ENCODE results near the gene HSPBP1. TPM values are rescaled to one million over a fixed set of nuclear protein-coding genes. Genes with fewer than 3 reads are reported as not detected.

Gene HSPBP1
- total and polyA plus RNA-seq, 12 donors, result 18.8 to 49.8 (median 33.2) TPM

GRCh38 chr19:55231391-55232285 is 48.3 kb downstream of the HSPBP1 start:
- no peaks in the 10 kb centered on the region for H3K9me3 ChIP-seq (replicated peaks in 1 of 3)
- H3K27ac ChIP-seq, result no peak overlapping the region
- WGBS, 4 donors, result 87 to 90% (median 88%) methylated on average over 19 to 30 of the region's 30 CpGs
- intact Hi-C loops (cut with DNase I), result no loop called here
- TF ChIP-seq CTCF (IDR thresholded peaks at IDR 0.05) (no peak), POLR2A (IDR thresholded peaks at IDR 0.05) (no peak)
- no peak overlapping the region for H3K4me3 ChIP-seq
- peaks cover 0 to 86% of the 10 kb centered on the region in 2 donors for H3K36me3 ChIP-seq (replicated peaks in 1 of 2)
- no peak for DNase-seq
- H3K27me3 ChIP-seq, result no peaks in the 10 kb centered on the region
- H3K4me1 ChIP-seq (replicated peaks in 1 of 2), result peaks cover 8 to 11% of the 10 kb centered on the region in 2 donors

GRCh38 chr19:55230780-55231179 is 49.1 kb downstream of the HSPBP1 start:
- Histone ChIP-seq H3K27ac (no peak overlapping the region), H3K36me3 (replicated peaks in 1 of 2) (peaks cover 0 to 84% of the 10 kb centered on the region in 2 donors), H3K9me3 (replicated peaks in 1 of 3) (no peaks in the 10 kb centered on the region), H3K4me3 (no peak overlapping the region), H3K27me3 (no peaks in the 10 kb centered on the region), H3K4me1 (replicated peaks in 1 of 2) (peaks cover 8 to 11% of the 10 kb centered on the region in 2 donors)
- TF ChIP-seq CTCF (IDR thresholded peaks at IDR 0.05) (no peak), POLR2A (IDR thresholded peaks at IDR 0.05) (no peak)
- DNase-seq, result no peak
- WGBS, 4 donors, result 68 to 75% (median 74%) methylated on average over 7 to 13 of the region's 13 CpGs
- intact Hi-C loops (cut with DNase I), result no loop called here

GRCh38 chr19:55230329-55230728 is 49.6 kb downstream of the HSPBP1 start:
- intact Hi-C loops (cut with DNase I), result no loop called here
- H3K9me3 ChIP-seq (replicated peaks in 1 of 3), result no peaks in the 10 kb centered on the region
- peaks cover 0 to 82% of the 10 kb centered on the region in 2 donors for H3K36me3 ChIP-seq (replicated peaks in 1 of 2)
- H3K4me3 ChIP-seq, result no peak overlapping the region
- peak overlapping the region in 1 of 5 donors; percentile 32 for H3K27ac ChIP-seq
- peaks cover 8 to 11% of the 10 kb centered on the region in 2 donors for H3K4me1 ChIP-seq (replicated peaks in 1 of 2)
- TF ChIP-seq CTCF (IDR thresholded peaks at IDR 0.05) (no peak), POLR2A (IDR thresholded peaks at IDR 0.05) (no peak)
- H3K27me3 ChIP-seq, result no peaks in the 10 kb centered on the region
- DNase-seq, result no peak
- 73 to 93% (median 76%) methylated on average over 8 to 13 of the region's 13 CpGs for WGBS, 4 donors

- 30 to 56% (median 53%) methylated on average over 12 to 17 of the region's 17 CpGs for WGBS, 4 donors
- intact Hi-C loops (cut with DNase I), result no loop called here
- H3K4me1 ChIP-seq (replicated peaks in 1 of 2), result peaks cover 8 to 11% of the 10 kb centered on the region in 2 donors
- no peak overlapping the region for H3K4me3 ChIP-seq
- no peaks in the 10 kb centered on the region for H3K27me3 ChIP-seq
- TF ChIP-seq POLR2A (IDR thresholded peaks at IDR 0.05), result no peak
- peak in 4 of 7 donors; percentile 55 to 78 (median 60) for DNase-seq
- peaks cover 0 to 77% of the 10 kb centered on the region in 2 donors for H3K36me3 ChIP-seq (replicated peaks in 1 of 2)
- peak overlapping the region in 1 of 5 donors; percentile 32 for H3K27ac ChIP-seq
- H3K9me3 ChIP-seq (replicated peaks in 1 of 3), result no peaks in the 10 kb centered on the region
These were observed 50.1 kb downstream of the HSPBP1 start for GRCh38 chr19:55229789-55230182.

All from adrenal gland (tissue), 12 donors.